GM12878 (cell line): ENCODE data around the gene TCHP. TPM values are rescaled to one million over a fixed set of nuclear protein-coding genes. Genes with fewer than 3 reads are reported as not detected.

Experiments used
- ATAC-seq: fragments of 200-7000 bp; cut with Tn5 transposase; 3 replicates; pipeline ENCODE4 v1.9.1; 2020; ENCODE audit warnings: mild to moderate bottlenecking, moderate library complexity
- BruUV-seq: library from RNA; stranded (reverse); fragments of 400-500 nt; replicated peaks from 2 replicates; lab custom pipeline; 2021; lab: Mats Ljungman, UMichigan
- CTCF ChIA-PET: fragments of 300-600 bp; sonication (Branson Sonifier 250); formaldehyde crosslinking; extraction: SDS; loops from one replicate; lab custom pipeline; 2021; ENCODE audit warnings: inconsistent platforms; lab: Yijun Ruan, JAX
- POLR2A ChIA-PET: fragments of 350-600 bp; formaldehyde crosslinking; extraction: SDS; loops from one replicate; lab custom pipeline; 2021; ENCODE audit warnings: inconsistent platforms; lab: Charles Lee
- RAD21 ChIA-PET: fragments of 300-600 bp; sonication (Branson Sonifier 250); formaldehyde crosslinking; loops from one replicate; lab custom pipeline; 2023; ENCODE audit warnings: antibody characterized with exemption; ENCODE audit not compliant: unreplicated experiment; lab: Charles Lee
- SMC1A ChIA-PET: fragments of 300-600 bp; sonication (Branson Sonifier 250); formaldehyde crosslinking; loops from one replicate; lab custom pipeline; 2023; ENCODE audit not compliant: unreplicated experiment, uncharacterized antibody; lab: Charles Lee
- DNase-seq: peaks from one replicate; pipeline ENCODE4 v3.0.0-alpha.2; 2011; ENCODE audit warnings: low read depth, low spot score
- FAIRE-seq: peaks from 3 replicates; lab custom pipeline; 2011; peaks lifted over from hg19 to GRCh38; lab: Jason Lieb, UNC
- H2AFZ ChIP-seq: 2 replicates; pipeline ENCODE4 v1.6.0; 2011; ENCODE audit warnings: low read depth, low read length, control low read depth; ENCODE audit not compliant: control insufficient read depth
- H3K27ac ChIP-seq: 2 replicates; pipeline ENCODE4 v1.5.1; 2011; ENCODE audit warnings: control low read depth; ENCODE audit not compliant: control insufficient read depth, insufficient read depth
- H3K27me3 ChIP-seq, 2 experiments: replicated peaks in 1 of 2; 2 replicates each; pipeline versions ENCODE4 v1.6.0 to v1.6.1; 2011; ENCODE audit warnings: low read length in 1 of 2; ENCODE audit not compliant: control insufficient read depth in 2 of 2, insufficient read depth in 2 of 2
- H3K36me3 ChIP-seq, 2 experiments: 2 replicates each; pipeline ENCODE4 v1.5.1; 2011; ENCODE audit warnings: low read length in 1 of 2; ENCODE audit not compliant: control insufficient read depth in 2 of 2, insufficient read depth in 2 of 2
- H3K4me1 ChIP-seq: 2 replicates; pipeline ENCODE4 v1.6.1; 2011; ENCODE audit warnings: mild to moderate bottlenecking, low read length, moderate library complexity, mixed read lengths; ENCODE audit not compliant: control insufficient read depth, insufficient read depth
- H3K4me2 ChIP-seq: 2 replicates; pipeline ENCODE4 v1.6.0; 2011; ENCODE audit warnings: control low read depth; ENCODE audit not compliant: control insufficient read depth, insufficient read depth
- H3K4me3 ChIP-seq: fragments of 200-600 bp; sonication (generic); 2 replicates; pipeline ENCODE4 v1.5.1; 2016
- H3K79me2 ChIP-seq: 2 replicates; pipeline ENCODE4 v1.6.0; 2011; ENCODE audit warnings: low read length; ENCODE audit not compliant: control insufficient read depth, insufficient read depth
- H3K9ac ChIP-seq: 2 replicates; pipeline ENCODE4 v1.8.0; 2011; ENCODE audit warnings: low read length, control low read depth, mixed read lengths; ENCODE audit not compliant: control insufficient read depth, insufficient read depth
- H3K9me3 ChIP-seq: replicated peaks from 3 replicates; pipeline ENCODE4 v1.5.1; 2011; ENCODE audit warnings: mild to moderate bottlenecking, low read length; ENCODE audit not compliant: control insufficient read depth, insufficient read depth
- H4K20me1 ChIP-seq: 2 replicates; pipeline ENCODE4 v1.6.0; 2011; ENCODE audit not compliant: control insufficient read depth, insufficient read depth
- ASH2L ChIP-seq: fragments of 300-600, 200-600 bp; sonication (generic); IDR thresholded peaks from 2 replicates; pipeline ENCODE4 v1.6.1; 2017; ENCODE audit warnings: low read depth, mild to moderate bottlenecking, borderline replicate concordance
- E2F8 ChIP-seq: fragments of 450-650 bp; IDR thresholded peaks from 2 replicates; pipeline ENCODE4 v1.6.1; 2018; ENCODE audit warnings: mild to moderate bottlenecking, low read depth, moderate library complexity; ENCODE audit not compliant: partially characterized antibody
- PRDM15 ChIP-seq: fragments of 450-650 bp; formaldehyde crosslinking; IDR thresholded peaks from 2 replicates; pipeline ENCODE4 v1.4.0; 2020; ENCODE audit warnings: mild to moderate bottlenecking, moderate library complexity
- RB1 ChIP-seq: fragments of 450-650 bp; formaldehyde crosslinking; IDR thresholded peaks from 2 replicates; pipeline ENCODE4 v1.6.1; 2017; ENCODE audit warnings: mild to moderate bottlenecking, borderline replicate concordance
- SP1 ChIP-seq: IDR thresholded peaks from one replicate; pipeline ENCODE4 v1.6.1; 2011; ENCODE audit warnings: low read depth, low read length
- SREBF1 ChIP-seq: IDR thresholded peaks from 2 replicates; pipeline ENCODE4 v1.6.1; 2012; ENCODE audit warnings: mild to moderate bottlenecking, low read length
- YBX1 ChIP-seq: fragments of 450-650 bp; IDR thresholded peaks from 2 replicates; pipeline ENCODE4 v1.6.1; 2016; ENCODE audit warnings: antibody characterized with exemption
- ZBTB4 ChIP-seq: fragments of 450-650 bp; formaldehyde crosslinking; IDR thresholded peaks from 2 replicates; pipeline ENCODE4 v1.4.0; 2022; ENCODE audit warnings: mild to moderate bottlenecking, moderate library complexity
- ZNF217 ChIP-seq: fragments of 450-650 bp; IDR thresholded peaks from 2 replicates; pipeline ENCODE4 v1.6.1; 2017; ENCODE audit warnings: antibody characterized with exemption, mild to moderate bottlenecking
- WGBS: methylation state at CpG from one replicate; pipeline ENCODE4 v1.1.6; 2016; ENCODE audit warnings: low lambda C conversion rate; ENCODE audit not compliant: insufficient replicate concordance, insufficient coverage; ENCODE audit errors: missing lambda C conversion rate; 5-methylcytosine and 5-hydroxymethylcytosine counted together
- in situ Hi-C: fragments of 300-500 bp; cut with MboI; formaldehyde crosslinking; loops from 9 replicates; pipeline ENCODE4 v1.14.3; 2018; ENCODE audit warnings: mixed read lengths
- intact Hi-C: fragments of 100-400 bp; cut with micrococcal nuclease; formaldehyde crosslinking; loops from one replicate; pipeline ENCODE4 v1.14.2; 2022; ENCODE audit not compliant: unreplicated experiment
- polyA plus RNA-seq, 11 experiments: library from polyadenylated mRNA; depleted of rRNA in 4 of 11; unstranded in 6 of 11; stranded (reverse) in 5 of 11; fragments of >200 nt; fragmentation: Nextera tagmentation in 4 of 11; fragmentation: Illumina TruSeq in 1 of 11; extraction: Ambion mirVana in 4 of 11; extraction: Trizol in 1 of 11; gene quantifications; 1 replicate in 1 of 11; 2 replicates in 10 of 11; pipeline versions ENCODE4 v1.2.1 to v1.2.3, GENCODE V29; 2011 to 2016; ENCODE audit warnings: inconsistent platforms in 2 of 11, missing spikeins in 2 of 11, low read depth in 1 of 11
- total RNA-seq, 4 experiments: library from RNA; depleted of rRNA in 3 of 4; stranded (reverse); fragments of >200 nt in 3 of 4; fragmentation: Illumina TruSeq in 1 of 4; extraction: Trizol in 1 of 4; gene quantifications; 2 replicates each; pipeline versions ENCODE4 v1.2.1 to v1.2.3, GENCODE V29; 2013 to 2021

TCHP gene
- total and polyA plus RNA-seq, 10 of the 15 experiments (the other 5 are each of a cell fraction or from before 2014, with no cell fraction given), result 4.8 to 18.6 (median 15.0) TPM

GRCh38 chr12:109937371-109937770 is 37.3 kb downstream of the TCHP start:
- H3K9ac ChIP-seq, result no peak overlapping the region
- no peak overlapping the region for H2AFZ ChIP-seq
- ChIA-PET RAD21 (no interaction called here), SMC1A (no interaction called here), CTCF (interaction anchor here (1.0 to 1.2 kb wide), 2 partner anchors 9 to 84 kb away, joined by 3 to 4 read pairs; no protein-coding TSS in a partner anchor), POLR2A (no interaction called here)
- intact Hi-C loops (no loop called here), in situ Hi-C loops (no loop called here)
- H3K27ac ChIP-seq, result no peak overlapping the region
- no peaks in the 10 kb centered on the region for H4K20me1 ChIP-seq
- H3K79me2 ChIP-seq, result no peaks in the 10 kb centered on the region
- no peak overlapping the region for H3K4me2 ChIP-seq
- H3K4me1 ChIP-seq, result no peaks in the 10 kb centered on the region
- H3K36me3 ChIP-seq, result peaks cover 5 to 22% of the 10 kb centered on the region in 2 experiments
- ATAC-seq, result no peak
- no peak for DNase-seq
- H3K9me3 ChIP-seq, result no peaks in the 10 kb centered on the region
- BruUV-seq, result no TSS peak
- FAIRE-seq, result no peak
- H3K4me3 ChIP-seq, result no peak overlapping the region
- H3K27me3 ChIP-seq, result no peaks in the 10 kb centered on the region
- WGBS, result 98% methylated on average over 5 of the region's 5 CpGs
- TF ChIP-seq ZNF217, result no peak
- TF ChIP-seq RB1, result no peak
- no peak for TF ChIP-seq ASH2L
- TF ChIP-seq PRDM15, result no peak
- no peak for TF ChIP-seq E2F8
- TF ChIP-seq ZBTB4 (CRISPR knock-in tag), result no peak
- no peak for TF ChIP-seq YBX1
- no peak for TF ChIP-seq SREBF1
- no peak for TF ChIP-seq SP1
